Natural killer cell (primary cell): ENCODE results near the gene ADAMTS4. TPM values are rescaled to one million over a fixed set of nuclear protein-coding genes. Genes with fewer than 3 reads are reported as not detected.
A peak's percentile ranks its signal among the peaks of the same experiment; 100 is the strongest.

Source experiments
- ATAC-seq, 3 donors: fragments of 150-1000 bp in 2 of 3; fragments of 200-7000 bp in 1 of 3; cut with Tn5 transposase; 1 replicate in 1 of 3; 2 replicates in 2 of 3; pipeline ENCODE4 v1.10.0; 2021; ENCODE audit warnings: mild to moderate bottlenecking in 2 of 3, moderate library complexity in 2 of 3
- DNase-seq, 2 donors: peaks; one replicate each; pipeline versions ENCODE4 v3.0.0 to v3.0.0-alpha.2; 2013 to 2021; ENCODE audit warnings: mixed read lengths in 1 of 2
- H3K27ac ChIP-seq: one replicate; pipeline ENCODE4 v1.5.1; 2013; ENCODE audit warnings: mild to moderate bottlenecking, low read length
- H3K27me3 ChIP-seq: one replicate; pipeline ENCODE4 v1.6.1; 2013; ENCODE audit warnings: low read length; ENCODE audit not compliant: control insufficient read depth, insufficient read depth
- H3K36me3 ChIP-seq: one replicate; pipeline ENCODE4 v1.6.1; 2013; ENCODE audit warnings: low read length; ENCODE audit not compliant: control insufficient read depth, insufficient read depth
- H3K4me1 ChIP-seq: one replicate; pipeline ENCODE4 v1.6.1; 2013; ENCODE audit warnings: low read length; ENCODE audit not compliant: control insufficient read depth, insufficient read depth
- H3K4me3 ChIP-seq: one replicate; pipeline ENCODE4 v1.5.1; 2013; ENCODE audit warnings: low read length
- H3K9me3 ChIP-seq: one replicate; pipeline ENCODE4 v1.6.1; 2013; ENCODE audit warnings: low read length; ENCODE audit not compliant: control insufficient read depth, insufficient read depth
- H3K27ac Mint-ChIP-seq, 2 donors: one replicate each; pipeline ENCODE4 v1.8.0; 2022; ENCODE audit warnings: mild to moderate bottlenecking in 2 of 2, mixed read lengths in 2 of 2, moderate library complexity in 1 of 2
- H3K27me3 Mint-ChIP-seq, 2 donors: one replicate each; pipeline ENCODE4 v1.8.0; 2022; ENCODE audit warnings: low read depth in 2 of 2, mixed read lengths in 2 of 2
- H3K36me3 Mint-ChIP-seq: one replicate; pipeline ENCODE4 v1.8.0; 2022; ENCODE audit warnings: mixed read lengths
- H3K4me1 Mint-ChIP-seq, 2 donors: one replicate each; pipeline ENCODE4 v1.8.0; 2022; ENCODE audit warnings: mixed read lengths in 2 of 2
- H3K4me3 Mint-ChIP-seq: one replicate; pipeline ENCODE4 v1.8.0; 2022; ENCODE audit warnings: mild to moderate bottlenecking, moderate library complexity, mixed read lengths
- H3K9me3 Mint-ChIP-seq, 2 donors: one replicate each; pipeline ENCODE4 v1.8.0; 2022; ENCODE audit warnings: mixed read lengths in 2 of 2
- CTCF ChIP-seq: fragments of 200-600 bp; IDR thresholded peaks from one replicate; pipeline ENCODE4 v1.8.0; 2022; ENCODE audit warnings: antibody characterized with exemption
- WGBS: methylation state at CpG from one replicate; pipeline ENCODE4 v1.1.7; 2013; ENCODE audit warnings: missing lambda C conversion rate; ENCODE audit not compliant: insufficient coverage; 5-methylcytosine and 5-hydroxymethylcytosine counted together
- intact Hi-C: fragments of 100-400 bp; cut with micrococcal nuclease; formaldehyde crosslinking; loops from one replicate; pipeline ENCODE4 v1.14.2; 2022
- total RNA-seq, 4 donors: library from RNA; stranded (reverse); fragments of 120-200 nt in 1 of 4; gene quantifications; one replicate each; pipeline versions ENCODE4 v1.2.3 to v1.2.4, GENCODE V29; 2013 to 2022

Gene ADAMTS4
- total RNA-seq, 3 donors from 2014 or later (not counting 1 experiment from before 2014, with no cell fraction given): 0.14 to 0.20 (median 0.14) TPM

- H3K4me3 Mint-ChIP-seq: peak overlapping the region; percentile 95
- H3K4me3 ChIP-seq: no peak overlapping the region
Observed at GRCh38 chr1:161219078-161219892, 20.4 kb upstream of the ADAMTS4 start.

GRCh38 chr1:161218301-161219077 lies 19.6 kb upstream of the ADAMTS4 start:
- Histone ChIP-seq H3K27ac (peak overlapping the region; percentile 86), H3K4me3 (no peak overlapping the region), H3K9me3 (no peaks in the 10 kb centered on the region), H3K27me3 (no peaks in the 10 kb centered on the region), H3K36me3 (peaks cover 29% of the 10 kb centered on the region), H3K4me1 (peaks cover 34% of the 10 kb centered on the region)
- Mint-ChIP-seq H3K27ac (peak overlapping the region; percentile 96 to 99), H3K4me3 (peak overlapping the region; percentile 95), H3K9me3 (no peaks in the 10 kb centered on the region), H3K27me3 (no peaks in the 10 kb centered on the region), H3K36me3 (peaks cover 3% of the 10 kb centered on the region), H3K4me1 (peaks cover 63 to 77% of the 10 kb centered on the region in 2 donors)
- intact Hi-C loops: loop anchor here (5.0 to 10.0 kb wide), 3 partner anchors 326 to 516 kb away; partner anchors contain the start of gene FCGR3A
- TF ChIP-seq CTCF: no peak
- ATAC-seq: no peak
- 65% methylated on average over 6 of the region's 8 CpGs for WGBS
- peak in 1 of 2 donors; percentile 28 for DNase-seq

More at GRCh38 chr1:161219078-161219892, 20.4 kb upstream of the ADAMTS4 start:
- Histone ChIP-seq H3K9me3 (no peaks in the 10 kb centered on the region), H3K27ac (no peak overlapping the region), H3K4me1 (peaks cover 30% of the 10 kb centered on the region), H3K36me3 (peaks cover 23% of the 10 kb centered on the region), H3K27me3 (no peaks in the 10 kb centered on the region)
- intact Hi-C loops: loop anchor here (5.0 to 10.0 kb wide), 3 partner anchors 326 to 516 kb away; partner anchors contain the start of gene FCGR3A
- 88% methylated on average over 5 of the region's 5 CpGs for WGBS
- no peak for TF ChIP-seq CTCF
- Mint-ChIP-seq H3K27ac (peak overlapping the region; percentile 96 to 99), H3K36me3 (no peaks in the 10 kb centered on the region), H3K27me3 (no peaks in the 10 kb centered on the region), H3K9me3 (no peaks in the 10 kb centered on the region), H3K4me1 (peaks cover 61 to 76% of the 10 kb centered on the region in 2 donors)
- ATAC-seq (no peak), DNase-seq (no peak)

GRCh38 chr1:161217831-161218230 lies 19.0 kb upstream of the ADAMTS4 start:
- Mint-ChIP-seq H3K4me3 (peak overlapping the region; percentile 95), H3K4me1 (peaks cover 62 to 77% of the 10 kb centered on the region in 2 donors), H3K27me3 (no peaks in the 10 kb centered on the region), H3K36me3 (peaks cover 9% of the 10 kb centered on the region), H3K9me3 (no peaks in the 10 kb centered on the region), H3K27ac (peak overlapping the region; percentile 96 to 99)
- Histone ChIP-seq H3K9me3 (no peaks in the 10 kb centered on the region), H3K27ac (peak overlapping the region; percentile 86), H3K27me3 (no peaks in the 10 kb centered on the region), H3K4me3 (peak overlapping the region; percentile 76), H3K36me3 (peaks cover 34% of the 10 kb centered on the region), H3K4me1 (peaks cover 34% of the 10 kb centered on the region)
- WGBS: 46% methylated on average over 2 of the region's 6 CpGs
- ATAC-seq (no peak), DNase-seq (no peak)
- intact Hi-C loops: loop anchor here (1.0 to 10.0 kb wide), 5 partner anchors 7 to 517 kb away; partner anchors contain the start of gene FCGR3A
- TF ChIP-seq CTCF: no peak
